HG03175 (cell line): ENCODE data around the gene RHOG.
"Not testable (repeated sequence)": the region's sequence is repeated elsewhere in the genome, so short reads cannot be mapped to it uniquely, and the experiment has no call there.

ENCODE experiments used
- ATAC-seq: cut with Tn5 transposase; IDR thresholded peaks from one replicate; pipeline ENCODE4 v1.9.1; 2021; ENCODE audit warnings: mild to moderate bottlenecking, moderate library complexity; ENCODE audit not compliant: unreplicated experiment

Gene RHOG

GRCh38 chr11:3834664-3835461, 5.9 kb downstream of the RHOG start:
- no peak for ATAC-seq

DNA sequence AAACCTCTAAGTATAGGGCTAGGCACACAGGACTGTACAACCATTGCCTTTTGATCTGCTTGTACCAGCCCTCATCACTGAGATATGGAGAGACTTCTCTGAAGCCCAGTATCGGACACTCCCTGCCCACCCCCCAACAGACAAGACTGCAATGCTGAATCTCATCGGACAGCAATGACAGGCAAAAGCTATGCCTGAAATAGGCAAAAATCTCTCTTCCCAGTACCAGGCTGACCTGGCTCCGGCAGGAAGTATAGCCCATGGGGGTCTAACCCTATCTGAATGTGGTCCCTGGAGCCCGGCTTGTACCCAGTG, 6.5 kb downstream of the RHOG start:
- ATAC-seq = no peak

- no peak for ATAC-seq
Measured at GRCh38 chr11:3833449-3833848, 7.3 kb downstream of the RHOG start.

DNA sequence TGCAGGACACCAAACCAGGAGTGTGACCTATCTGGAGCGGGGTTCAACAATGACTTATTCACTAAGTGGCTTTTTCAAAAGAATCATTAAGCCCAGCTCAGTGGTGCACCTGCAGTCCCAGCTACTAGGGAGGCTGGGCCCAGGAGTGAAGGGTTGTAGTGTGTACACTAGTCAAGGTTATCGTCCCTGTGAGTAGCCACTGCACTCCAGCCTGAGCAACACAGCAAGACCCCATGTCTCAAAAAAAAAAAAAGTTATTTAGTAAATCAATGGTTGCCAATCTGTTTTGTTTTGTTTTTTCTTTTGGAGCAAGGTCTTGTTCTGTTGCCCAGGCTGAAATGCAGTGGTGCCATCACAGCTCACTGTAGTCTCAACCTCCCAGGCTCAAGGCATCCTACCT, 7.9 kb downstream of the RHOG start:
- no peak for ATAC-seq

- ATAC-seq = no peak
Measured at GRCh38 chr11:3831378-3832239, 9.2 kb downstream of the RHOG start.

GRCh38 chr11:3830730-3831129, 10.0 kb downstream of the RHOG start:
- ATAC-seq = no peak

GRCh38 chr11:3830088-3830487, 10.7 kb downstream of the RHOG start:
- ATAC-seq = no peak

GRCh38 chr11:3827434-3828186, 13.1 kb downstream of the RHOG start:
- ATAC-seq = no peak

- ATAC-seq = no peak
Measured at GRCh38 chr11:3826721-3827120, 14.0 kb downstream of the RHOG start.

DNA sequence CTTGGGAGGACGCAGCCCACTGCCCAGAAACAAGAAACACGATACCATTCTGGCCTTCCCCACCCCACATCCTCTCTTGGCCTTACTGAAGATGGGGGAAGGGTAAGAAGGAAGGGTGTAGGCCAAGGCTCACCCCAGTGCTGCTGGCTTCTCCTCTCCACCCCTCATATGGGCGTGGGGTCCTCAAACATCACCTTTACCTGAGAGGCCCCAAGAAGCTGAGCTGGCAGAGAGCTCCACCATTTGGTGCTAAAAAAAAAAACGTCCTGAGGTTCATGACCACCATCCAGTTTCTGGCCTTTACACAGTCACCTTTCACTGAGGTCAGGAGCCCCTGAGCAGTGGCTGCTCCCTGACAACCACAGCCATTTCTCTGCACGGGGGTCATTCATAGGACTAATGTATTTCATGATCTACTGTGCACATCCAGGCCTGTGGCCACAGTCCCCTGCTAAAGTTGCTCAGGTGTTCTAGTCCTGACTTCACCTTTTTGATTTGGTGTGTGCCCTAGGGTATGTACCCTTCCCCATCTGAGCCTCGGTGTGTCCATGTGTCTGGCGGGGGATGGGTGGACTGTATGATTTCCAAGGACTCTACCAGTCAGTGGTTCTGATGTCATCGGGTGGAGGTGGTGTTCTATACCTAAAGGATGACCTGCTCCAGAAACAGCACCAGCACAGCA, 15.1 kb downstream of the RHOG start:
- ATAC-seq = no peak

GRCh38 chr11:3824714-3825472, 15.9 kb downstream of the RHOG start:
- peak; percentile 86 for ATAC-seq

GRCh38 chr11:3823762-3824506, 16.8 kb downstream of the RHOG start:
- ATAC-seq = no peak

DNA sequence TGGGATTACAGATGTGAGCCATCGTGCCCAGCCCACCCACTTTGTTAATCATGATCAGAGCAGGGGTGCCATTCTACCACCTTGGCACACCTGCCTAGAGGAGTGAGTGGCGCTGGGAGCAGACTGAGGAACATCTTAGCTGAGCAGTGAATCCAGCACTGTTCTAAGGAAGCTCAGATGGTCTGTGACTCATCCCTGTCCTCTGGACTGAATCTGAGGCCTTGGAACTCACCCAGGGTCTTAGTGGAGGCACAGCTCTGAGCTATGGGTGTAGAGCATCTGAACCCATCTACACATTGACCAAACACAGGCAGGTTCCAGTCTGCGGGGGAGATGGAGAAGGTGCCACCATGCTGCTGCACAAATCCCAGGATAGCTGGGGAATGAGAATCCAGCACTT, 17.5 kb downstream of the RHOG start:
- no peak for ATAC-seq

DNA sequence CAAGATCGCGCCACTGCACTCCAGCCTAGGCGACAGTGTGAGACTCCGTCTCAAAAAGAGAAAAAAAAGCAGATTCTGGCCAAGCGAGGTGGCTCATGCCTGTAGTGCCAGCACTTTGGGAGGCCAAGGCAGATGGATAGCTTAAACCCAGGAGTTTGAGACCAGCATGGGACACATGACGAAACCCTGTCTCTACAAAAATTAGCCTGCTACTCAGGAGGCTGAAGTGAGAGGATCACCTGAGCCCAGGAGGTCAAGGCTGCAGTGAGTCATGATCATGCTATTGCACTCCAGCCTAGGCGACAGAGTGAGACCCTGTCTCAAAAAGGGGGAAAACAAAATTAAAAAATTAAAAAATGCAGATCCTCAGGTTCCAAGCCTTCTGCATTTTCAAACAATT, 18.4 kb downstream of the RHOG start:
- ATAC-seq = no peak

GRCh38 chr11:3820971-3821370, 19.8 kb downstream of the RHOG start:
- ATAC-seq = no peak

DNA sequence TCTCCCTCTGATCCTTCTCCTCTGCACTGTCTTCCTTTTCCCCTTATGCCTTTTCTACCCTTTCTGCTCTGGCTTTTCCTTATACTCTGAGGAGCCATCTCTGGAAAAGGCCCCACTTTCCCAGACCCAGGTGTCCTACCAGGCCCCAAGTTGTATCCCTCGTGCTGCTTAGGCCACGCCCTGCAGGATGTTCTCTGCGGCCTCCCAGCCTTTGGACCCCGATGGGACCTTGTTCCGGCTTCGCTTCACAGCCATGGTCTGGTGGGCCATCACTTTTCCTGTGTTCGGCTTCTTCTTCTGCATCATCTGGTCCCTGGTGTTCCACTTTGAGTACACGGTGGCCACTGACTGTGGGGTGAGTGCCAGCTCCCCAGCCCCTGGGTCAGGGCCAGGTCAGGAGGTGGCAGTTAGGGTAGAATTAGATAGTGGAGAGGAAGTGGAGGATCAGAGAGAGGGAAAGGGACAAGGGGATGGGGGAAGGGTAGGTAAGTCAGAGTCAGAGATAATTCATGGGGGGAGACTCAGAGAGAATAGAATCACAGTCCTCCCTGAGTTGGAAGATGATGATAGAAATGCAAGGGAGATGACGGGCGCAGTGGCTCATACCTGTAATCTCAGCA, 23.5 kb downstream of the RHOG start:
- ATAC-seq = no peak

GRCh38 chr11:3816673-3817072, 24.1 kb downstream of the RHOG start:
- ATAC-seq = no peak

DNA sequence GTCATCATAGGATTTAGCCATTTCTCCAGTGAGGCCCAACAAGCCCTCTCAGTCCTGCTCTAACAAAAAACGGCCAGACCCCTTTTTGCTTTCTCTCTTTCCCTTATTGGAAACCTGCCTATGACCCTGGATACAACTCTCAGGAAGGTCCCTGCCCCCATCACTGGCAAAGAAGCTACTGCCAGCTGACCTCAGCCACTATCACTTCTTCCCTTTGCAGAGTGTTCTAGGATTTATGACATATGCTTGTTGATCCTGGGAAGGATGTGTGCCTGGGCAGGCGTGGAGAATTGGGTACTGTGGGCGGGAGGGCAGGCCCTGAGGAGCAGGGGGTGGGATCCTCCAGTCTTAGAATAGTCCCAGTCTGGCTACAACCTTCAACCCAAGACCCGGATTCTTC, 24.9 kb downstream of the RHOG start:
- ATAC-seq = no peak

- not testable (repeated sequence) for ATAC-seq
Measured at GRCh38 chr11:3814832-3815231, 25.9 kb downstream of the RHOG start.
